Spleen (tissue), 11 donors: ENCODE results near the gene RTN4IP1. TPM values are rescaled to one million over a fixed set of nuclear protein-coding genes. Genes with fewer than 3 reads are reported as not detected.

ENCODE experiments used
- DNase-seq: peaks from one replicate; pipeline ENCODE4 v3.0.0-alpha.2; 2020
- H3K27ac ChIP-seq, 8 donors: fragments of 200-600 bp; sonication (generic) in 7 of 8; 1 replicate in 4 of 8; 2 replicates in 4 of 8; pipeline versions ENCODE4 v1.5.0 to v1.8.0; 2016 to 2021; ENCODE audit warnings: inconsistent platforms in 4 of 8, mild to moderate bottlenecking in 4 of 8, moderate library complexity in 1 of 8
- H3K27me3 ChIP-seq, 7 donors: fragments of 200-600 bp; sonication (generic) in 6 of 7; replicated peaks in 1 of 7; 1 replicate in 4 of 7; 2 replicates in 3 of 7; pipeline versions ENCODE4 v1.5.0 to v1.8.0; 2016 to 2021; ENCODE audit warnings: inconsistent platforms in 3 of 7, mild to moderate bottlenecking in 1 of 7
- H3K36me3 ChIP-seq, 6 donors: fragments of 200-600 bp; sonication (generic) in 5 of 6; 1 replicate in 4 of 6; 2 replicates in 2 of 6; pipeline versions ENCODE4 v1.5.0 to v1.8.0; 2016 to 2021; ENCODE audit warnings: inconsistent platforms in 2 of 6
- H3K4me1 ChIP-seq, 6 donors: fragments of 200-600 bp; sonication (generic) in 5 of 6; 1 replicate in 3 of 6; 2 replicates in 3 of 6; pipeline versions ENCODE4 v1.5.0 to v1.8.0; 2016 to 2021; ENCODE audit warnings: inconsistent platforms in 3 of 6
- H3K4me3 ChIP-seq, 8 donors: fragments of 200-600 bp; sonication (generic) in 7 of 8; 1 replicate in 4 of 8; 2 replicates in 4 of 8; pipeline versions ENCODE4 v1.5.0 to v1.8.0; 2016 to 2021; ENCODE audit warnings: inconsistent platforms in 4 of 8, mild to moderate bottlenecking in 4 of 8, moderate library complexity in 2 of 8
- H3K9me3 ChIP-seq, 8 donors: fragments of 200-600 bp; sonication (generic) in 7 of 8; 1 replicate in 4 of 8; 2 replicates in 4 of 8; pipeline versions ENCODE4 v1.5.0 to v1.8.0; 2016 to 2021; ENCODE audit warnings: inconsistent platforms in 4 of 8
- CTCF ChIP-seq, 11 experiments: fragments of 200-600 bp in 7 of 11; fragments of 450-650 bp in 4 of 11; sonication (generic) in 4 of 11; IDR thresholded peaks in 8 of 11; conservative IDR thresholded peaks in 3 of 11; 1 replicate in 7 of 11; 2 replicates in 4 of 11; pipeline versions ENCODE4 v1.4.0 to v1.8.0; 2016 to 2021; ENCODE audit warnings: antibody characterized with exemption in 11 of 11, inconsistent platforms in 4 of 11, mild to moderate bottlenecking in 1 of 11
- POLR2A ChIP-seq, 3 donors: fragments of 450-650 bp; IDR thresholded peaks; one replicate each; pipeline ENCODE4 v1.5.1; 2017; ENCODE audit warnings: antibody characterized with exemption in 3 of 3, mild to moderate bottlenecking in 1 of 3
- POLR2AphosphoS5 ChIP-seq, 3 donors: sonication (generic); formaldehyde crosslinking; IDR thresholded peaks; one replicate each; pipeline ENCODE4 v1.5.1; 2017; ENCODE audit warnings: antibody characterized with exemption in 3 of 3
- WGBS, 5 donors: extraction: QIAGEN DNeasy Blood & Tissue Kit in 3 of 5; methylation state at CpG; one replicate each; pipeline versions ENCODE4 v1.1.5 to v1.1.7; 2013 to 2018; 5-methylcytosine and 5-hydroxymethylcytosine counted together
- intact Hi-C: fragments of 100-400 bp; cut with DNase I; formaldehyde crosslinking; loops from one replicate; pipeline ENCODE4 v1.15.0; 2023; ENCODE audit warnings: low total_unique reads
- polyA plus RNA-seq, 3 donors: library from polyadenylated mRNA; stranded (reverse); fragments of 200-250 nt; gene quantifications; one replicate each; pipeline ENCODE4 v1.2.1, GENCODE V29; 2013
- total RNA-seq, 7 donors: library from RNA; depleted of rRNA in 3 of 7; stranded (reverse); fragments of >200 nt in 3 of 7; fragmentation: NEBNext Ultra II Directional in 4 of 7; extraction: Animal tissue kit (Norgen Biotek cat#: 25700) in 4 of 7; gene quantifications; one replicate each; pipeline versions ENCODE4 v1.1.0 to v1.2.1, GENCODE V29; 2016 to 2021
- donor health status: healthy with polysubstance abuse.
- donor health status: DM: no; HTN: no; CAD: no; lungs with moderate emphysema.
- donor health status: DM: no; HTN: no; CAD: no.
- donor health status: Bipolar disorder and iron deficiency.
- donor health status: healthy.
- donor health status: DM: no; HTN: no; CAD: no.
- donor health status: DM: yes; HTN: yes; CAD: no.

Gene RTN4IP1
- total and polyA plus RNA-seq, 10 donors = 3.9 to 9.1 (median 6.6) TPM

- intact Hi-C loops = no loop called here
- Histone ChIP-seq H3K36me3 (peaks cover 0 to 77% (median 13%) of the 10 kb centered on the region in 6 donors), H3K27me3 (no peaks in the 10 kb centered on the region), H3K4me3 (no peak overlapping the region), H3K27ac (peak overlapping the region in 6 of 8 donors; percentile 20 to 76 (median 57)), H3K9me3 (no peaks in the 10 kb centered on the region), H3K4me1 (peaks cover 0 to 77% (median 35%) of the 10 kb centered on the region in 6 donors)
- TF ChIP-seq POLR2A (IDR thresholded peaks at IDR 0.05) (no peak), CTCF (IDR thresholded peaks at IDR 0.05 in 8 of 11, conservative IDR thresholded peaks at IDR 0.05 in 3 of 11) (no peak), POLR2AphosphoS5 (IDR thresholded peaks at IDR 0.05) (no peak)
- no peak for DNase-seq
- WGBS, 5 donors = 64 to 80% (median 77%) methylated on average over 8 of the region's 8 CpGs
Observed at GRCh38 chr6:106537662-106538061, 91.6 kb downstream of the RTN4IP1 start.

DNA sequence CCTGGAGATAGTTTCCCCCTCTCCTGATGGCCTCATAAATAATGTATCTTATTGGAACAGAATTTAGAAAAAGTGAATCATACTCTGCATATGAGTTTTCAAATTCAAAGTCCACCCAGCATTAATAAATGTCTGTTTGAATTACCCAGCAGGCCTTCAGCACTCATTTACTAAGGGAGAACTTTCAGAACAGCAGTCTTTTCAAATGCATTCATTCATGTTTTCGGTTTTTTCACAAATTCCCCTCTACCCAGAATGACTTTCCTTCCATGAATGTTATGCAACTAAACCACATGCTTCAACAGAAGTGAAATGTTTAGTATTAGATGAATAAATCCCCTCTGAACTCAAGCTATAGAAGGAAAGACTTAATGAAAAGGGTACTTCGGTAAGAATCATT is 92.4 kb downstream of the RTN4IP1 start:
- Histone ChIP-seq H3K9me3 (no peaks in the 10 kb centered on the region), H3K36me3 (peaks cover 0 to 80% (median 12%) of the 10 kb centered on the region in 6 donors), H3K27me3 (no peaks in the 10 kb centered on the region), H3K4me1 (peaks cover 0 to 83% (median 35%) of the 10 kb centered on the region in 6 donors), H3K27ac (peak overlapping the region in 5 of 8 donors; percentile 43 to 76 (median 65)), H3K4me3 (no peak overlapping the region)
- DNase-seq = no peak
- 28 to 68% (median 45%) methylated on average over 2 of the region's 2 CpGs for WGBS, 5 donors
- intact Hi-C loops = no loop called here
- no peak for TF ChIP-seq CTCF (IDR thresholded peaks at IDR 0.05 in 8 of 11, conservative IDR thresholded peaks at IDR 0.05 in 3 of 11)
- TF ChIP-seq POLR2A (IDR thresholded peaks at IDR 0.05) = no peak
- no peak for TF ChIP-seq POLR2AphosphoS5 (IDR thresholded peaks at IDR 0.05)

GRCh38 chr6:106536357-106536756 is 92.9 kb downstream of the RTN4IP1 start:
- 79 to 97% (median 85%) methylated on average over 1 of the region's 1 CpG for WGBS, 5 donors
- peaks cover 0 to 86% (median 35%) of the 10 kb centered on the region in 6 donors for H3K4me1 ChIP-seq
- no peak for DNase-seq
- no peak overlapping the region for H3K4me3 ChIP-seq
- peaks cover 0 to 80% (median 11%) of the 10 kb centered on the region in 6 donors for H3K36me3 ChIP-seq
- intact Hi-C loops = no loop called here
- TF ChIP-seq POLR2AphosphoS5 (IDR thresholded peaks at IDR 0.05) = no peak
- no peak for TF ChIP-seq CTCF (IDR thresholded peaks at IDR 0.05 in 8 of 11, conservative IDR thresholded peaks at IDR 0.05 in 3 of 11)
- no peak for TF ChIP-seq POLR2A (IDR thresholded peaks at IDR 0.05)
- no peaks in the 10 kb centered on the region for H3K9me3 ChIP-seq
- no peaks in the 10 kb centered on the region for H3K27me3 ChIP-seq
- H3K27ac ChIP-seq = peak overlapping the region in 2 of 8 donors; percentile 73 to 76

GRCh38 chr6:106535012-106535411 is 94.3 kb downstream of the RTN4IP1 start:
- Histone ChIP-seq H3K36me3 (peaks cover 0 to 85% (median 13%) of the 10 kb centered on the region in 6 donors), H3K27me3 (no peaks in the 10 kb centered on the region), H3K4me3 (no peak overlapping the region), H3K9me3 (no peaks in the 10 kb centered on the region), H3K4me1 (peaks cover 0 to 81% (median 33%) of the 10 kb centered on the region in 6 donors), H3K27ac (peak overlapping the region in 1 of 8 donors; percentile 34)
- intact Hi-C loops = no loop called here
- WGBS, 5 donors = 68 to 87% (median 82%) methylated on average over 2 of the region's 2 CpGs
- no peak for TF ChIP-seq POLR2AphosphoS5 (IDR thresholded peaks at IDR 0.05)
- no peak for TF ChIP-seq POLR2A (IDR thresholded peaks at IDR 0.05)
- TF ChIP-seq CTCF (IDR thresholded peaks at IDR 0.05 in 8 of 11, conservative IDR thresholded peaks at IDR 0.05 in 3 of 11) = no peak
- DNase-seq = no peak
